GM12878 (cell line): ENCODE data around the gene EXOC3L1. TPM values are rescaled to one million over a fixed set of nuclear protein-coding genes. Genes with fewer than 3 reads are reported as not detected.

ENCODE experiments used
- ATAC-seq: fragments of 200-7000 bp; cut with Tn5 transposase; 3 replicates; pipeline ENCODE4 v1.9.1; 2020; ENCODE audit warnings: mild to moderate bottlenecking, moderate library complexity
- BruUV-seq: library from RNA; stranded (reverse); fragments of 400-500 nt; replicated peaks from 2 replicates; lab custom pipeline; 2021; lab: Mats Ljungman, UMichigan
- CTCF ChIA-PET: fragments of 300-600 bp; sonication (Branson Sonifier 250); formaldehyde crosslinking; extraction: SDS; loops from one replicate; lab custom pipeline; 2021; ENCODE audit warnings: inconsistent platforms; lab: Yijun Ruan, JAX
- POLR2A ChIA-PET: fragments of 350-600 bp; formaldehyde crosslinking; extraction: SDS; loops from one replicate; lab custom pipeline; 2021; ENCODE audit warnings: inconsistent platforms; lab: Charles Lee
- RAD21 ChIA-PET: fragments of 300-600 bp; sonication (Branson Sonifier 250); formaldehyde crosslinking; loops from one replicate; lab custom pipeline; 2023; ENCODE audit warnings: antibody characterized with exemption; ENCODE audit not compliant: unreplicated experiment; lab: Charles Lee
- SMC1A ChIA-PET: fragments of 300-600 bp; sonication (Branson Sonifier 250); formaldehyde crosslinking; loops from one replicate; lab custom pipeline; 2023; ENCODE audit not compliant: unreplicated experiment, uncharacterized antibody; lab: Charles Lee
- DNase-seq: peaks from one replicate; pipeline ENCODE4 v3.0.0-alpha.2; 2011; ENCODE audit warnings: low read depth, low spot score
- FAIRE-seq: peaks from 3 replicates; lab custom pipeline; 2011; peaks lifted over from hg19 to GRCh38; lab: Jason Lieb, UNC
- H2AFZ ChIP-seq: 2 replicates; pipeline ENCODE4 v1.6.0; 2011; ENCODE audit warnings: low read depth, low read length, control low read depth; ENCODE audit not compliant: control insufficient read depth
- H3K27ac ChIP-seq: 2 replicates; pipeline ENCODE4 v1.5.1; 2011; ENCODE audit warnings: control low read depth; ENCODE audit not compliant: control insufficient read depth, insufficient read depth
- H3K27me3 ChIP-seq, 2 experiments: replicated peaks in 1 of 2; 2 replicates each; pipeline versions ENCODE4 v1.6.0 to v1.6.1; 2011; ENCODE audit warnings: low read length in 1 of 2; ENCODE audit not compliant: control insufficient read depth in 2 of 2, insufficient read depth in 2 of 2
- H3K36me3 ChIP-seq, 2 experiments: 2 replicates each; pipeline ENCODE4 v1.5.1; 2011; ENCODE audit warnings: low read length in 1 of 2; ENCODE audit not compliant: control insufficient read depth in 2 of 2, insufficient read depth in 2 of 2
- H3K4me1 ChIP-seq: 2 replicates; pipeline ENCODE4 v1.6.1; 2011; ENCODE audit warnings: mild to moderate bottlenecking, low read length, moderate library complexity, mixed read lengths; ENCODE audit not compliant: control insufficient read depth, insufficient read depth
- H3K4me2 ChIP-seq: 2 replicates; pipeline ENCODE4 v1.6.0; 2011; ENCODE audit warnings: control low read depth; ENCODE audit not compliant: control insufficient read depth, insufficient read depth
- H3K4me3 ChIP-seq: fragments of 200-600 bp; sonication (generic); 2 replicates; pipeline ENCODE4 v1.5.1; 2016
- H3K79me2 ChIP-seq: 2 replicates; pipeline ENCODE4 v1.6.0; 2011; ENCODE audit warnings: low read length; ENCODE audit not compliant: control insufficient read depth, insufficient read depth
- H3K9ac ChIP-seq: 2 replicates; pipeline ENCODE4 v1.8.0; 2011; ENCODE audit warnings: low read length, control low read depth, mixed read lengths; ENCODE audit not compliant: control insufficient read depth, insufficient read depth
- H3K9me3 ChIP-seq: replicated peaks from 3 replicates; pipeline ENCODE4 v1.5.1; 2011; ENCODE audit warnings: mild to moderate bottlenecking, low read length; ENCODE audit not compliant: control insufficient read depth, insufficient read depth
- H4K20me1 ChIP-seq: 2 replicates; pipeline ENCODE4 v1.6.0; 2011; ENCODE audit not compliant: control insufficient read depth, insufficient read depth
- BHLHE40 ChIP-seq, 2 experiments: fragments of 450-650 bp in 1 of 2; IDR thresholded peaks; 2 replicates each; pipeline ENCODE4 v1.6.1; 2011 to 2017; ENCODE audit warnings: low read depth in 2 of 2, borderline replicate concordance in 1 of 2, improper control_type of control experiment in 1 of 2, low read length in 1 of 2, mild to moderate bottlenecking in 1 of 2
- E2F8 ChIP-seq: fragments of 450-650 bp; IDR thresholded peaks from 2 replicates; pipeline ENCODE4 v1.6.1; 2018; ENCODE audit warnings: mild to moderate bottlenecking, low read depth, moderate library complexity; ENCODE audit not compliant: partially characterized antibody
- EED ChIP-seq: sonication (generic); IDR thresholded peaks from 2 replicates; pipeline ENCODE4 v1.6.1; 2016; ENCODE audit warnings: antibody characterized with exemption, low read depth
- EP300 ChIP-seq, 2 experiments: fragments of 150-350 bp in 1 of 2; IDR thresholded peaks; 2 replicates each; pipeline ENCODE4 v1.6.1; 2011 to 2012; ENCODE audit warnings: low read depth in 2 of 2, low read length in 2 of 2, borderline replicate concordance in 1 of 2, improper control_type of control experiment in 1 of 2, inconsistent platforms in 1 of 2; ENCODE audit not compliant: control insufficient read depth in 1 of 2
- GABPA ChIP-seq: IDR thresholded peaks from 2 replicates; pipeline ENCODE4 v1.6.1; 2014; ENCODE audit warnings: antibody characterized with exemption, low read depth, mild to moderate bottlenecking, inconsistent platforms
- HDGF ChIP-seq: fragments of 450-650 bp; IDR thresholded peaks from 2 replicates; pipeline ENCODE4 v1.6.1; 2016; ENCODE audit warnings: antibody characterized with exemption
- KLF5 ChIP-seq: fragments of 450-650 bp; IDR thresholded peaks from 2 replicates; pipeline ENCODE4 v1.6.1; 2014; ENCODE audit warnings: mild to moderate bottlenecking; ENCODE audit not compliant: partially characterized antibody
- MAX ChIP-seq: IDR thresholded peaks from 2 replicates; pipeline ENCODE4 v1.6.1; 2012; ENCODE audit warnings: low read depth, low read length, improper control_type of control experiment
- MEF2B ChIP-seq: fragments of 450-650 bp; IDR thresholded peaks from 2 replicates; pipeline ENCODE4 v1.6.1; 2018; ENCODE audit warnings: mild to moderate bottlenecking, moderate library complexity; ENCODE audit not compliant: partially characterized antibody, poor library complexity, severe bottlenecking
- MYC ChIP-seq: IDR thresholded peaks from 2 replicates; pipeline ENCODE4 v1.6.1; 2011; ENCODE audit warnings: mild to moderate bottlenecking, low read length, moderate library complexity, inconsistent platforms; ENCODE audit not compliant: insufficient read depth, insufficient replicate concordance, insufficient read length, severe bottlenecking
- NKRF ChIP-seq: fragments of 450-650 bp; conservative IDR thresholded peaks from 2 replicates; pipeline ENCODE4 v1.6.1; 2017; ENCODE audit warnings: mild to moderate bottlenecking, moderate library complexity
- POLR2AphosphoS2 ChIP-seq: IDR thresholded peaks from 2 replicates; pipeline ENCODE4 v1.6.1; 2011; ENCODE audit warnings: low read depth, mild to moderate bottlenecking, low read length, improper control_type of control experiment, moderate library complexity
- POU2F2 ChIP-seq: IDR thresholded peaks from 3 replicates; pipeline ENCODE4 v1.6.1; 2011; ENCODE audit warnings: low read depth, mild to moderate bottlenecking, low read length, borderline replicate concordance
- RB1 ChIP-seq: fragments of 450-650 bp; formaldehyde crosslinking; IDR thresholded peaks from 2 replicates; pipeline ENCODE4 v1.6.1; 2017; ENCODE audit warnings: mild to moderate bottlenecking, borderline replicate concordance
- SMARCA5 ChIP-seq: fragments of 450-650 bp; IDR thresholded peaks from 2 replicates; pipeline ENCODE4 v1.6.1; 2017; ENCODE audit warnings: mild to moderate bottlenecking
- ZNF24 ChIP-seq: fragments of 450-650 bp; IDR thresholded peaks from 2 replicates; pipeline ENCODE4 v1.6.1; 2017; ENCODE audit warnings: antibody characterized with exemption, mild to moderate bottlenecking
- ZSCAN29 ChIP-seq: fragments of 450-650 bp; IDR thresholded peaks from 2 replicates; pipeline ENCODE4 v1.6.1; 2017; ENCODE audit warnings: mild to moderate bottlenecking, moderate library complexity
- WGBS: methylation state at CpG from one replicate; pipeline ENCODE4 v1.1.6; 2016; ENCODE audit warnings: low lambda C conversion rate; ENCODE audit not compliant: insufficient replicate concordance, insufficient coverage; ENCODE audit errors: missing lambda C conversion rate; 5-methylcytosine and 5-hydroxymethylcytosine counted together
- in situ Hi-C: fragments of 300-500 bp; cut with MboI; formaldehyde crosslinking; loops from 9 replicates; pipeline ENCODE4 v1.14.3; 2018; ENCODE audit warnings: mixed read lengths
- intact Hi-C: fragments of 100-400 bp; cut with micrococcal nuclease; formaldehyde crosslinking; loops from one replicate; pipeline ENCODE4 v1.14.2; 2022; ENCODE audit not compliant: unreplicated experiment
- polyA plus RNA-seq, 11 experiments: library from polyadenylated mRNA; depleted of rRNA in 4 of 11; unstranded in 6 of 11; stranded (reverse) in 5 of 11; fragments of >200 nt; fragmentation: Nextera tagmentation in 4 of 11; fragmentation: Illumina TruSeq in 1 of 11; extraction: Ambion mirVana in 4 of 11; extraction: Trizol in 1 of 11; gene quantifications; 1 replicate in 1 of 11; 2 replicates in 10 of 11; pipeline versions ENCODE4 v1.2.1 to v1.2.3, GENCODE V29; 2011 to 2016; ENCODE audit warnings: inconsistent platforms in 2 of 11, missing spikeins in 2 of 11, low read depth in 1 of 11
- total RNA-seq, 4 experiments: library from RNA; depleted of rRNA in 3 of 4; stranded (reverse); fragments of >200 nt in 3 of 4; fragmentation: Illumina TruSeq in 1 of 4; extraction: Trizol in 1 of 4; gene quantifications; 2 replicates each; pipeline versions ENCODE4 v1.2.1 to v1.2.3, GENCODE V29; 2013 to 2021
- TF ChIP-seq, protein P1 (sequence below): IDR thresholded peaks from 2 replicates; pipeline ENCODE4 v1.6.1; 2012; ENCODE audit warnings: low read depth, low read length, improper control_type of control experiment

EXOC3L1 gene
- total and polyA plus RNA-seq, 10 of the 15 experiments (the other 5 are each of a cell fraction or from before 2014, with no cell fraction given), result 0.07 to 0.42 TPM; not detected in 8

- ChIA-PET RAD21 (interaction anchor here (0.6 to 2.0 kb wide), 5 partner anchors 22 to 176 kb away, joined by 3 to 6 read pairs (median 3); no protein-coding TSS in a partner anchor), CTCF (interaction anchor here (1.0 to 3.2 kb wide), 7 partner anchors 13 to 224 kb away, joined by 3 to 28 read pairs (median 3); partner anchors contain the start of genes FBXL8, NOL3 and TRADD)
- H2AFZ ChIP-seq, result peak overlapping the region; percentile 83
- TF ChIP-seq NKRF (peak; percentile 59; the same call in 1 of the 2 replicates), POU2F2 (peak; percentile 45; the same call in 1 of the 3 replicates), RB1 (no peak), KLF5 (no peak), POLR2AphosphoS2 (no peak), BHLHE40 (IDR thresholded peaks at IDR 0.05; ENCODE audit: borderline replicate concordance in 1 of 2, low read depth in 2 of 2, low read length in 1 of 2) (no peak), EED (no peak), E2F8 (no peak), ZSCAN29 (no peak), MYC (no peak), HDGF (no peak), MEF2B (no peak), MAX (no peak), EP300 (IDR thresholded peaks at IDR 0.05; ENCODE audit: borderline replicate concordance in 1 of 2, control insufficient read depth in 1 of 2, low read depth in 2 of 2, low read length in 2 of 2) (no peak), ZNF24 (peak; percentile 82; the same call in 1 of the 2 replicates), GABPA (no peak), SMARCA5 (peak; percentile 42; the same call in 1 of the 2 replicates)
- TF ChIP-seq, protein P1, sequence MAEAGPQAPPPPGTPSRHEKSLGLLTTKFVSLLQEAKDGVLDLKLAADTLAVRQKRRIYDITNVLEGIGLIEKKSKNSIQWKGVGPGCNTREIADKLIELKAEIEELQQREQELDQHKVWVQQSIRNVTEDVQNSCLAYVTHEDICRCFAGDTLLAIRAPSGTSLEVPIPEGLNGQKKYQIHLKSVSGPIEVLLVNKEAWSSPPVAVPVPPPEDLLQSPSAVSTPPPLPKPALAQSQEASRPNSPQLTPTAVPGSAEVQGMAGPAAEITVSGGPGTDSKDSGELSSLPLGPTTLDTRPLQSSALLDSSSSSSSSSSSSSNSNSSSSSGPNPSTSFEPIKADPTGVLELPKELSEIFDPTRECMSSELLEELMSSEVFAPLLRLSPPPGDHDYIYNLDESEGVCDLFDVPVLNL, result no peak
These were observed 6.7 kb downstream of the EXOC3L1 start for GRCh38 chr16:67183284-67183626.

More at GRCh38 chr16:67183284-67183626, 6.7 kb downstream of the EXOC3L1 start:
- peaks cover 0 to 3% of the 10 kb centered on the region in 2 experiments; a peak in 2 of 4 replicates for H3K27me3 ChIP-seq
- 0% methylated on average over 11 of the region's 11 CpGs for WGBS
- H3K4me3 ChIP-seq, result peak overlapping the region; percentile 76
- no peaks in the 10 kb centered on the region; the same call in 1 of the 2 replicates for H4K20me1 ChIP-seq
- peaks cover 5% of the 10 kb centered on the region for H3K79me2 ChIP-seq
- POLR2A ChIA-PET, result interaction anchor here (0.5 to 1.6 kb wide), 4 partner anchors 20 to 90 kb away, joined by 3 to 5 read pairs (median 4); partner anchors contain the start of gene FHOD1
- H3K36me3 ChIP-seq, result no peaks in the 10 kb centered on the region
- peak overlapping the region; percentile 84 for H3K4me2 ChIP-seq
- no peak for ATAC-seq
- H3K27ac ChIP-seq, result peak overlapping the region; percentile 84
- intact Hi-C loops (no loop called here), in situ Hi-C loops (no loop called here)
- DNase-seq, result no peak
- SMC1A ChIA-PET, result interaction anchor here (0.8 to 1.2 kb wide), 4 partner anchors 10 to 165 kb away, joined by 3 to 4 read pairs (median 4); partner anchors contain the start of gene B3GNT9
- peaks cover 6% of the 10 kb centered on the region for H3K4me1 ChIP-seq
- no peaks in the 10 kb centered on the region for H3K9me3 ChIP-seq
- BruUV-seq, result no TSS peak
- H3K9ac ChIP-seq, result peak overlapping the region; percentile 59
- FAIRE-seq, result no peak
